RWPE2 (cell line): ENCODE measurements around the gene EEF1AKMT2.
A peak's percentile ranks its signal among the peaks of the same experiment; 100 is the strongest.
"Not testable (repeated sequence)": the region's sequence is repeated elsewhere in the genome, so short reads cannot be mapped to it uniquely, and the experiment has no call there.

ENCODE experiments used
- ATAC-seq: fragments of 200-7000 bp; cut with Tn5 transposase; 3 replicates; pipeline ENCODE4 v1.9.1; 2021; ENCODE audit warnings: low read depth
- DNase-seq: peaks from one replicate; pipeline ENCODE4 v3.0.0-alpha.2; 2020; ENCODE audit warnings: low spot score
- H3K27ac ChIP-seq: fragments of 450-650 bp; 2 replicates; pipeline ENCODE4 v1.5.1; 2017; ENCODE audit warnings: mild to moderate bottlenecking; ENCODE audit not compliant: poor library complexity, severe bottlenecking
- H3K27me3 ChIP-seq: fragments of 250-450 bp; sonication (Bioruptor Pico); 2 replicates; pipeline ENCODE4 v1.5.1; 2021; ENCODE audit warnings: mild to moderate bottlenecking, moderate library complexity; ENCODE audit not compliant: insufficient read depth, poor library complexity, severe bottlenecking
- H3K36me3 ChIP-seq: fragments of 250-450 bp; sonication (Bioruptor Pico); 2 replicates; pipeline ENCODE4 v1.5.1; 2020; ENCODE audit warnings: low read depth, mild to moderate bottlenecking, moderate library complexity
- H3K4me1 ChIP-seq: fragments of 250-450 bp; sonication (Bioruptor Pico); 2 replicates; pipeline ENCODE4 v1.5.1; 2021; ENCODE audit warnings: mild to moderate bottlenecking, moderate library complexity; ENCODE audit not compliant: insufficient read depth, poor library complexity, severe bottlenecking
- H3K4me3 ChIP-seq: fragments of 250-450 bp; sonication (Bioruptor Pico); 2 replicates; pipeline ENCODE4 v1.5.1; 2021; ENCODE audit warnings: mild to moderate bottlenecking, moderate library complexity; ENCODE audit not compliant: severe bottlenecking
- H3K9me3 ChIP-seq: fragments of 250-450 bp; sonication (Bioruptor Pico); 2 replicates; pipeline ENCODE4 v1.5.1; 2021; ENCODE audit warnings: mild to moderate bottlenecking, moderate library complexity; ENCODE audit not compliant: severe bottlenecking
- TF ChIP-seq, protein P1 (sequence below): fragments of 450-650 bp; IDR thresholded peaks from one replicate; pipeline ENCODE4 v1.5.1; 2017; ENCODE audit warnings: mild to moderate bottlenecking, moderate library complexity; ENCODE audit not compliant: poor library complexity, severe bottlenecking

The EEF1AKMT2 gene

GRCh38 chr10:124748953-124749645, 42.6 kb downstream of the EEF1AKMT2 start:
- peaks cover 23% of the 10 kb centered on the region for H3K36me3 ChIP-seq
- H3K4me3 ChIP-seq, result no peak overlapping the region
- TF ChIP-seq, protein P1, sequence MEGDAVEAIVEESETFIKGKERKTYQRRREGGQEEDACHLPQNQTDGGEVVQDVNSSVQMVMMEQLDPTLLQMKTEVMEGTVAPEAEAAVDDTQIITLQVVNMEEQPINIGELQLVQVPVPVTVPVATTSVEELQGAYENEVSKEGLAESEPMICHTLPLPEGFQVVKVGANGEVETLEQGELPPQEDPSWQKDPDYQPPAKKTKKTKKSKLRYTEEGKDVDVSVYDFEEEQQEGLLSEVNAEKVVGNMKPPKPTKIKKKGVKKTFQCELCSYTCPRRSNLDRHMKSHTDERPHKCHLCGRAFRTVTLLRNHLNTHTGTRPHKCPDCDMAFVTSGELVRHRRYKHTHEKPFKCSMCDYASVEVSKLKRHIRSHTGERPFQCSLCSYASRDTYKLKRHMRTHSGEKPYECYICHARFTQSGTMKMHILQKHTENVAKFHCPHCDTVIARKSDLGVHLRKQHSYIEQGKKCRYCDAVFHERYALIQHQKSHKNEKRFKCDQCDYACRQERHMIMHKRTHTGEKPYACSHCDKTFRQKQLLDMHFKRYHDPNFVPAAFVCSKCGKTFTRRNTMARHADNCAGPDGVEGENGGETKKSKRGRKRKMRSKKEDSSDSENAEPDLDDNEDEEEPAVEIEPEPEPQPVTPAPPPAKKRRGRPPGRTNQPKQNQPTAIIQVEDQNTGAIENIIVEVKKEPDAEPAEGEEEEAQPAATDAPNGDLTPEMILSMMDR, result no peak
- peaks cover 33% of the 10 kb centered on the region for H3K4me1 ChIP-seq
- no peaks in the 10 kb centered on the region for H3K27me3 ChIP-seq
- DNase-seq (no peak), ATAC-seq (no peak)
- no peak overlapping the region for H3K27ac ChIP-seq
- H3K9me3 ChIP-seq, result no peaks in the 10 kb centered on the region

DNA sequence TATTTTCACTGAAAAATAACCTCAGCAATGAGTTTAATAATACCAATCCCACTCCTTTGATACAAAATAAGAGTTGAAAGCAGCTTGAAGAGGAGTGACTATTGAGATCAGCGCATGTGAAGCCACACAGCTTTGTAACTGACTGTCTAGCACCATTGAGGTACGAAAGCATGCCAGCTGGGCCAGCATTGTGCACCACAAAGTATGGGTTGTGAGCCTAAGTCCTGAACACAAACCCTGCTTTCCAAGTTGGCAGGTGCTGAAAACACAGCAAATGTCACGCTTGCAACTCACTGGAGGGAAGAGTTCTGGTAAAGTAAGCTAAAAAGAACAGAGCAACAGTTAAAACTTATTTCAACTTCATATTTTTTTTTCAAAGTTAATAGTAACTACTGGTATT, 43.5 kb downstream of the EEF1AKMT2 start:
- TF ChIP-seq, protein P1, result no peak
- no peak for DNase-seq
- no peaks in the 10 kb centered on the region for H3K9me3 ChIP-seq
- peaks cover 19% of the 10 kb centered on the region for H3K36me3 ChIP-seq
- no peak overlapping the region for H3K4me3 ChIP-seq
- no peak overlapping the region for H3K27ac ChIP-seq
- ATAC-seq, result no peak
- H3K27me3 ChIP-seq, result no peaks in the 10 kb centered on the region
- H3K4me1 ChIP-seq, result peaks cover 33% of the 10 kb centered on the region

DNA sequence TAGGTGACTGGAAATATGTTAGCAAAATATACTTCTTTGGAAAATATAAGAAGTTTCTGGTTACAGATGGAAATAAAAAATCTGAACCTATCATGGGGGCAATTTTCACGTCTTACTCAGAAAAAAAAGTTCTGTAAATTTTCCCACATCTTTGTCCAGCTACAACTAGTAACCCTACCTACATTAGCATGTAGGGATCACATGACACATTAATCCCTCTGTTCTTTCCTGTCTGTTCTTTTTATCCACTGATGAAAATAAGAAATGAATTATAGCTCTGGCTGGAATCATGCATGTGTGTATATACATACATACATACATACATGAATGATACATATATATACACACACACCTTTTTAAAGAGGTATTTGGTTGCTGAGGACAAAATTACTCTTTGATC, 43.9 kb downstream of the EEF1AKMT2 start:
- TF ChIP-seq, protein P1, result no peak
- Histone ChIP-seq H3K9me3 (no peaks in the 10 kb centered on the region), H3K4me1 (peaks cover 33% of the 10 kb centered on the region), H3K36me3 (peaks cover 19% of the 10 kb centered on the region), H3K27me3 (no peaks in the 10 kb centered on the region), H3K4me3 (no peak overlapping the region), H3K27ac (peak overlapping the region; percentile 85)
- no peak for DNase-seq
- no peak for ATAC-seq

GRCh38 chr10:124746992-124747391, 44.7 kb downstream of the EEF1AKMT2 start:
- Histone ChIP-seq H3K4me3 (no peak overlapping the region), H3K27ac (peak overlapping the region; percentile 85), H3K4me1 (peaks cover 37% of the 10 kb centered on the region), H3K9me3 (no peaks in the 10 kb centered on the region), H3K36me3 (peaks cover 19% of the 10 kb centered on the region), H3K27me3 (no peaks in the 10 kb centered on the region)
- TF ChIP-seq, protein P1, result no peak
- DNase-seq, result no peak
- ATAC-seq, result no peak

DNA sequence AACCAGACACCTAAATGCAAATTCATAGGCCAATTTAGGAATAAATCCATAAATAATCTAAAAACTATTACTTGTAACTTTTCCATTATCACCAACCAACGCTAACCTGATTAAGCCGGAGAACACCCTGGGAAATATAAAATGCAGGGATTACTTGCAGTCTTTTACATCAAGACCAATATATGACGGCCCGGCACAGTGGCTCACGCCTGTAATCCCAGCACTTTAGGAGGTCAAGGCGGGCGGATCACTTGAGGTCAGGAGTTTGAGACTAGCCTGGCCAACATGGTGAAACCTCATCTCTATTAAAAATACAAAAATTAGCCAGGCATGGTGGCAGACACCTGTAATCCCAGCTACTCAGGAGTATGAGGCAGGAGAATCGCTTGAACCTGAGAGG, 45.2 kb downstream of the EEF1AKMT2 start:
- Histone ChIP-seq H3K36me3 (peaks cover 19% of the 10 kb centered on the region; the same call in 1 of the 2 replicates), H3K27ac (peak overlapping the region; percentile 85), H3K4me1 (peaks cover 42% of the 10 kb centered on the region)
- not testable (repeated sequence) for H3K27me3 ChIP-seq, H3K4me3 ChIP-seq, ATAC-seq, DNase-seq, H3K9me3 ChIP-seq
